ENCODE data around the gene ATP5PF. TPM values are rescaled to one million over a fixed set of nuclear protein-coding genes. Genes with fewer than 3 reads are reported as not detected.

The ATP5PF gene
- total and polyA plus RNA-seq, 8 donors, result 4.3 to 471 (median 131) TPM

- intact Hi-C loops (cut with DNase I; ENCODE audit: low total_unique reads), result no loop called here
- DNase-seq, result no peak
- TF ChIP-seq POLR2A (IDR thresholded peaks at IDR 0.05) (no peak), EP300 (IDR thresholded peaks at IDR 0.05) (no peak), POLR2AphosphoS5 (IDR thresholded peaks at IDR 0.05) (no peak), CTCF (IDR thresholded peaks at IDR 0.05) (no peak)
- Histone ChIP-seq H3K27me3 (no peaks in the 10 kb centered on the region), H3K27ac (no peak overlapping the region), H3K9me3 (peaks cover 0 to 6% (median 0%) of the 10 kb centered on the region in 4 donors), H3K4me1 (no peaks in the 10 kb centered on the region), H3K4me3 (no peak overlapping the region), H3K36me3 (no peaks in the 10 kb centered on the region)
Measured at GRCh38 chr21:25676451-25676850, 58.3 kb downstream of the ATP5PF start.

Other genes starting within 250 kb of the ATP5PF start
- gene MRPL39, start 127.4 kb downstream of the ATP5PF start, total RNA-seq, result 10 to 100 TPM in 2 of 5 donors, 1 to 10 TPM in 2, not detected in 1; 2.9 to 65.6 (median 20.2) TPM
- 10 to 100 TPM; 30.9 to 33.7 (median 31.5) TPM for gene MRPL39, start 127.4 kb downstream of the ATP5PF start, polyA plus RNA-seq
- gene JAM2, start 95.6 kb downstream of the ATP5PF start, total RNA-seq, result 10 to 100 TPM in 2 of 5 donors, 1 to 10 TPM in 2, not detected in 1; 3.6 to 32.1 (median 11.5) TPM
- gene JAM2, start 95.6 kb downstream of the ATP5PF start, polyA plus RNA-seq, result 1 to 10 TPM; 1.2 to 8.5 (median 1.7) TPM
- gene GABPA, start 68 bp upstream of the ATP5PF start, total RNA-seq, result 10 to 100 TPM in 2 of 5 donors, 1 to 10 TPM in 3; 6.4 to 47.0 (median 8.2) TPM
- 1 to 10 TPM; 6.8 to 8.7 (median 7.5) TPM for gene GABPA, start 68 bp upstream of the ATP5PF start, polyA plus RNA-seq

Data from stomach (tissue), 9 donors.